H1 (cell line): ENCODE data around the gene AFAP1L1.

Experiments
- ATF3 ChIP-seq: IDR thresholded peaks from 2 replicates; pipeline ENCODE4 v1.6.1; 2011; ENCODE audit warnings: low read depth, mild to moderate bottlenecking, low read length; ENCODE audit not compliant: insufficient read depth
- BACH1 ChIP-seq: IDR thresholded peaks from 2 replicates; pipeline ENCODE4 v1.6.1; 2012; ENCODE audit warnings: low read length, improper control_type of control experiment
- CTCF ChIP-seq, 3 experiments: IDR thresholded peaks; 1 replicate in 2 of 3; 2 replicates in 1 of 3; pipeline versions ENCODE4 v1.5.1 to v1.6.1; 2011; ENCODE audit warnings: low read length in 3 of 3, mild to moderate bottlenecking in 3 of 3, inconsistent platforms in 2 of 3, low read depth in 1 of 3, moderate library complexity in 1 of 3; ENCODE audit not compliant: insufficient read depth in 1 of 3; ENCODE audit errors: control extremely low read depth in 1 of 3
- EP300 ChIP-seq, 2 experiments: IDR thresholded peaks; 1 replicate in 1 of 2; 2 replicates in 1 of 2; pipeline ENCODE4 v1.6.1; 2011 to 2012; ENCODE audit warnings: low read depth in 2 of 2, low read length in 2 of 2, mild to moderate bottlenecking in 2 of 2, borderline replicate concordance in 1 of 2, inconsistent platforms in 1 of 2, moderate library complexity in 1 of 2
- KDM5A ChIP-seq: fragments of 200-600 bp; IDR thresholded peaks from 2 replicates; pipeline ENCODE4 v1.7.1; 2012; ENCODE audit warnings: mild to moderate bottlenecking, low read length, inconsistent platforms, mixed read lengths
- POLR2A ChIP-seq, 2 experiments: IDR thresholded peaks; 1 replicate in 1 of 2; 2 replicates in 1 of 2; pipeline ENCODE4 v1.6.1; 2011; ENCODE audit warnings: low read depth in 2 of 2, low read length in 2 of 2, mild to moderate bottlenecking in 2 of 2; ENCODE audit errors: control extremely low read depth in 1 of 2
- POLR2AphosphoS5 ChIP-seq: IDR thresholded peaks from 2 replicates; pipeline ENCODE4 v1.6.1; 2011; ENCODE audit warnings: low read depth, low read length
- RNF2 ChIP-seq: fragments of 200-900, 300-1000 bp; sonication (generic); IDR thresholded peaks from 2 replicates; pipeline ENCODE4 v1.7.1; 2016; ENCODE audit warnings: borderline replicate concordance, low read depth, mild to moderate bottlenecking, antibody characterized with exemption, low read length; ENCODE audit not compliant: poor library complexity, severe bottlenecking; ENCODE audit errors: missing control alignments
- RXRA ChIP-seq: IDR thresholded peaks from 2 replicates; pipeline ENCODE4 v1.6.1; 2011; ENCODE audit warnings: low read depth, mild to moderate bottlenecking, low read length, moderate library complexity; ENCODE audit not compliant: insufficient read depth
- SP1 ChIP-seq: IDR thresholded peaks from 2 replicates; pipeline ENCODE4 v1.6.1; 2011; ENCODE audit warnings: low read depth, low read length
- SRF ChIP-seq: IDR thresholded peaks from 2 replicates; pipeline ENCODE4 v1.6.1; 2011; ENCODE audit warnings: mild to moderate bottlenecking, low read depth, low read length, moderate library complexity
- TAF1 ChIP-seq: IDR thresholded peaks from 2 replicates; pipeline ENCODE4 v1.6.1; 2011; ENCODE audit warnings: mild to moderate bottlenecking, low read depth, low read length
- TCF12 ChIP-seq: IDR thresholded peaks from 2 replicates; pipeline ENCODE4 v1.6.1; 2011; ENCODE audit warnings: low read depth, mild to moderate bottlenecking, low read length

- TF ChIP-seq ATF3 (no peak), POLR2A (IDR thresholded peaks at IDR 0.05; ENCODE audit: control extremely low read depth in 1 of 2, low read depth in 2 of 2, low read length in 2 of 2) (no peak), SP1 (no peak), CTCF (IDR thresholded peaks at IDR 0.05; ENCODE audit: control extremely low read depth in 1 of 3, insufficient read depth in 1 of 3, low read depth in 1 of 3, low read length in 3 of 3) (no peak), TCF12 (no peak), RNF2 (no peak), POLR2AphosphoS5 (no peak), KDM5A (no peak), TAF1 (no peak), EP300 (IDR thresholded peaks at IDR 0.05; ENCODE audit: borderline replicate concordance in 1 of 2, low read depth in 2 of 2, low read length in 2 of 2) (no peak), SRF (no peak), BACH1 (no peak), RXRA (no peak)
Measured at GRCh38 chr5:149240354-149240998, 31.2 kb upstream of the AFAP1L1 start.
